Glomerular visceral epithelial cell (primary cell): ENCODE measurements around the gene NEU2.

ENCODE experiments used
- DNase-seq: peaks from one replicate; pipeline ENCODE4 v3.0.0-alpha.2; 2016; ENCODE audit errors: extremely low spot score

The NEU2 gene

GRCh38 chr2:233076749-233077148 is 44.3 kb downstream of the NEU2 start:
- DNase-seq = no peak

GRCh38 chr2:233079473-233079877 is 47.0 kb downstream of the NEU2 start:
- no peak for DNase-seq

- no peak for DNase-seq
These were observed 47.7 kb downstream of the NEU2 start for GRCh38 chr2:233079953-233080835.

- no peak for DNase-seq
These were observed 48.4 kb downstream of the NEU2 start for GRCh38 chr2:233080836-233081229.

GRCh38 chr2:233081232-233081730 is 48.8 kb downstream of the NEU2 start:
- no peak for DNase-seq

GRCh38 chr2:233081731-233082221 is 49.3 kb downstream of the NEU2 start:
- no peak for DNase-seq

- no peak for DNase-seq
These were observed 49.9 kb downstream of the NEU2 start for GRCh38 chr2:233082222-233082930.

- no peak for DNase-seq
These were observed 50.7 kb downstream of the NEU2 start for GRCh38 chr2:233082931-233083755.

GRCh38 chr2:233083782-233084181 is 51.3 kb downstream of the NEU2 start:
- DNase-seq = no peak

- DNase-seq = no peak
These were observed 52.0 kb downstream of the NEU2 start for GRCh38 chr2:233084488-233084887.
